A549 (cell line): Measurements from ENCODE around the gene RAB27A. TPM values are rescaled to one million over a fixed set of nuclear protein-coding genes. Genes with fewer than 3 reads are reported as not detected.

Source experiments
- ATAC-seq, 2 experiments: fragments of 200-7000 bp in 1 of 2; fragments of >200 bp in 1 of 2; cut with Nextera tagmentation in 1 of 2; cut with Tn5 transposase in 1 of 2; 3 replicates each; pipeline versions ENCODE4 v1.8.0 to v1.9.1; 2018 to 2020; ENCODE audit warnings: mild to moderate bottlenecking in 1 of 2, moderate library complexity in 1 of 2
- CTCF ChIA-PET: fragments of 300-600 bp; sonication (Branson Sonifier 250); formaldehyde crosslinking; extraction: SDS; loops from one replicate; lab custom pipeline; 2021; ENCODE audit warnings: antibody characterized with exemption, inconsistent platforms; lab: Yijun Ruan, JAX
- POLR2A ChIA-PET: fragments of 350-600 bp; formaldehyde crosslinking; extraction: SDS; loops from one replicate; lab custom pipeline; 2021; ENCODE audit warnings: antibody characterized with exemption, inconsistent platforms; lab: Yijun Ruan, JAX
- DNase-seq, 2 experiments: peaks; one replicate each; pipeline versions ENCODE4 v3.0.0 to v3.0.0-alpha.2; 2011 to 2016; ENCODE audit warnings: low read depth in 1 of 2, low spot score in 1 of 2
- FAIRE-seq: peaks from 2 replicates; lab custom pipeline; 2011; peaks lifted over from hg19 to GRCh38; lab: Jason Lieb, UNC
- H3K27ac ChIP-seq, 2 experiments: fragments of >200 bp; sonication (Bioruptor Twin); formaldehyde crosslinking; 3 replicates each; pipeline ENCODE4 v1.5.1; 2016 to 2017
- H3K4me1 ChIP-seq: fragments of >200 bp; sonication (Bioruptor Twin); formaldehyde crosslinking; 3 replicates; pipeline ENCODE4 v1.6.1; 2016
- H3K4me2 ChIP-seq: fragments of >200 bp; sonication (Bioruptor Twin); formaldehyde crosslinking; 3 replicates; pipeline ENCODE4 v1.6.1; 2016
- H3K4me3 ChIP-seq: fragments of >200 bp; sonication (Bioruptor Twin); formaldehyde crosslinking; 3 replicates; pipeline ENCODE4 v1.5.1; 2016
- H3K9me3 ChIP-seq: fragments of >200 bp; sonication (Bioruptor Twin); formaldehyde crosslinking; 3 replicates; pipeline ENCODE4 v1.6.1; 2016
- BCL3 ChIP-seq: fragments of >200 bp; sonication (Bioruptor Twin); formaldehyde crosslinking; IDR thresholded peaks from 3 replicates; pipeline ENCODE4 v1.6.1; 2016
- CBX2 ChIP-seq: fragments of 200-600 bp; sonication (generic); IDR thresholded peaks from 2 replicates; pipeline ENCODE4 v1.6.1; 2016; ENCODE audit warnings: low read depth, mild to moderate bottlenecking, borderline replicate concordance
- E2F6 ChIP-seq: IDR thresholded peaks from 2 replicates; pipeline ENCODE4 v1.6.1; 2012; ENCODE audit warnings: low read depth, borderline replicate concordance
- EHF ChIP-seq: fragments of 250-450 bp; sonication (Bioruptor Pico); IDR thresholded peaks from 2 replicates; pipeline ENCODE4 v1.5.0; 2020; ENCODE audit warnings: mild to moderate bottlenecking
- ESRRA ChIP-seq: fragments of 150-350 bp; IDR thresholded peaks from 2 replicates; pipeline ENCODE4 v1.6.1; 2014; ENCODE audit warnings: mild to moderate bottlenecking, low read length, borderline replicate concordance
- FOSB ChIP-seq: fragments of 250-450 bp; sonication (Bioruptor Pico); IDR thresholded peaks from 2 replicates; pipeline ENCODE4 v1.5.0; 2020; ENCODE audit warnings: mild to moderate bottlenecking, moderate library complexity
- FOSL2 ChIP-seq, 2 experiments: fragments of 450-650 bp in 1 of 2; fragments of >200 bp in 1 of 2; sonication (Bioruptor Twin) in 1 of 2; formaldehyde crosslinking; IDR thresholded peaks; 2 replicates each; pipeline versions ENCODE4 v1.5.0 to v1.6.1; 2016 to 2020; ENCODE audit warnings: mild to moderate bottlenecking in 1 of 2, moderate library complexity in 1 of 2
- FOXS1 ChIP-seq: fragments of 250-450 bp; sonication (Bioruptor Pico); IDR thresholded peaks from 2 replicates; pipeline ENCODE4 v1.5.0; 2020; ENCODE audit warnings: mild to moderate bottlenecking, moderate library complexity
- GATA3 ChIP-seq: IDR thresholded peaks from 2 replicates; pipeline ENCODE4 v1.6.1; 2012; ENCODE audit warnings: borderline replicate concordance
- JUN ChIP-seq, 2 experiments: fragments of >200 bp; sonication (Bioruptor Twin); formaldehyde crosslinking; IDR thresholded peaks; 2 replicates in 1 of 2; 3 replicates in 1 of 2; pipeline ENCODE4 v1.6.1; 2016 to 2017
- JUNB ChIP-seq: fragments of >200 bp; sonication (Bioruptor Twin); formaldehyde crosslinking; IDR thresholded peaks from 2 replicates; pipeline ENCODE4 v1.6.1; 2016
- KDM5A ChIP-seq: fragments of 200-600 bp; sonication (generic); IDR thresholded peaks from 2 replicates; pipeline ENCODE4 v1.6.1; 2016; ENCODE audit warnings: antibody characterized with exemption, mild to moderate bottlenecking
- MAFK ChIP-seq: fragments of 450-650 bp; IDR thresholded peaks from 2 replicates; pipeline ENCODE4 v1.6.1; 2014; ENCODE audit not compliant: partially characterized antibody
- MAZ ChIP-seq: fragments of 150-350 bp; IDR thresholded peaks from 2 replicates; pipeline ENCODE4 v1.6.1; 2014; ENCODE audit warnings: antibody characterized with exemption, low read depth, low read length, borderline replicate concordance
- NPAS2 ChIP-seq: fragments of 250-450 bp; sonication (Bioruptor Pico); IDR thresholded peaks from 2 replicates; pipeline ENCODE4 v1.8.0; 2022; ENCODE audit warnings: mild to moderate bottlenecking, moderate library complexity, borderline replicate concordance
- POLR2A ChIP-seq: IDR thresholded peaks from 2 replicates; pipeline ENCODE4 v1.6.1; 2012; ENCODE audit warnings: mild to moderate bottlenecking, low read length
- RARB ChIP-seq: fragments of 250-450 bp; sonication (Bioruptor Pico); IDR thresholded peaks from 2 replicates; pipeline ENCODE4 v1.8.0; 2021; ENCODE audit warnings: mild to moderate bottlenecking, moderate library complexity
- RNF2 ChIP-seq: fragments of 200-600 bp; sonication (generic); IDR thresholded peaks from 2 replicates; pipeline ENCODE4 v1.6.1; 2016; ENCODE audit warnings: low read depth, mild to moderate bottlenecking, antibody characterized with exemption, moderate library complexity, borderline replicate concordance
- SREBF2 ChIP-seq: fragments of 450-650 bp; IDR thresholded peaks from 2 replicates; pipeline ENCODE4 v1.6.1; 2014; ENCODE audit warnings: mild to moderate bottlenecking, moderate library complexity
- TFCP2L1 ChIP-seq: fragments of 250-450 bp; sonication (Bioruptor Pico); IDR thresholded peaks from 2 replicates; pipeline ENCODE4 v1.5.0; 2021; ENCODE audit warnings: mild to moderate bottlenecking
- TP53 ChIP-seq: fragments of 250-450 bp; sonication (Bioruptor Pico); IDR thresholded peaks from 2 replicates; pipeline ENCODE4 v1.5.0; 2021; ENCODE audit warnings: mild to moderate bottlenecking, moderate library complexity
- ZFP36 ChIP-seq: fragments of 450-650 bp; IDR thresholded peaks from 2 replicates; pipeline ENCODE4 v1.6.1; 2014; ENCODE audit warnings: borderline replicate concordance; ENCODE audit not compliant: partially characterized antibody
- ZNF302 ChIP-seq: fragments of 250-450 bp; sonication (Bioruptor Pico); IDR thresholded peaks from 2 replicates; pipeline ENCODE4 v1.9.0; 2021; ENCODE audit warnings: inconsistent platforms, mild to moderate bottlenecking, moderate library complexity
- ZSCAN20 ChIP-seq: fragments of 250-450 bp; sonication (Bioruptor Pico); IDR thresholded peaks from 2 replicates; pipeline ENCODE4 v1.8.0; 2022; ENCODE audit warnings: mild to moderate bottlenecking, moderate library complexity
- WGBS: methylation state at CpG from one replicate; pipeline ENCODE4 v1.1.6; 2017; ENCODE audit errors: missing lambda C conversion rate; 5-methylcytosine and 5-hydroxymethylcytosine counted together
- polyA plus RNA-seq, 4 experiments: library from polyadenylated mRNA; depleted of rRNA in 3 of 4; stranded (reverse); fragments of >200 nt; fragmentation: RNase III in 1 of 4; extraction: RNeasy Plus Mini Kit Qiagen cat#74134 plus additional on column Dnase treatment in 1 of 4; gene quantifications; 2 replicates in 3 of 4; 3 replicates in 1 of 4; pipeline ENCODE4 v1.2.3, GENCODE V29; 2011 to 2017
- TF ChIP-seq, protein P1 (sequence below): IDR thresholded peaks from 2 replicates; pipeline ENCODE4 v1.6.1; 2012
- TF ChIP-seq, protein P2 (sequence below): fragments of 250-450 bp; sonication (Bioruptor Pico); IDR thresholded peaks from 2 replicates; pipeline ENCODE4 v1.5.0; 2020; ENCODE audit warnings: low read depth, mild to moderate bottlenecking, moderate library complexity
- TF ChIP-seq, protein P3 (sequence below): fragments of 450-650 bp; IDR thresholded peaks from 2 replicates; pipeline ENCODE4 v1.6.1; 2014; ENCODE audit warnings: antibody characterized with exemption
- TF ChIP-seq, protein P4 (sequence below): fragments of >200 bp; sonication (Bioruptor Twin); formaldehyde crosslinking; IDR thresholded peaks from 3 replicates; pipeline ENCODE4 v1.5.1; 2016
- TF ChIP-seq, protein P5 (sequence below): fragments of 150-350 bp; IDR thresholded peaks from 2 replicates; pipeline ENCODE4 v1.6.1; 2014; ENCODE audit warnings: low read depth, mild to moderate bottlenecking, low read length

Gene RAB27A
- polyA plus RNA-seq, 2 of the 4 experiments (the other 2 are of a cell fraction), result 8.1 to 17.0 TPM

GRCh38 chr15:55270291-55270690 is 19.3 kb downstream of the RAB27A start:
- no peak for TF ChIP-seq FOXS1 (CRISPR knock-in tag)
- TF ChIP-seq MAFK, result no peak
- no peak for TF ChIP-seq NPAS2 (CRISPR knock-in tag)
- TF ChIP-seq, protein P1, sequence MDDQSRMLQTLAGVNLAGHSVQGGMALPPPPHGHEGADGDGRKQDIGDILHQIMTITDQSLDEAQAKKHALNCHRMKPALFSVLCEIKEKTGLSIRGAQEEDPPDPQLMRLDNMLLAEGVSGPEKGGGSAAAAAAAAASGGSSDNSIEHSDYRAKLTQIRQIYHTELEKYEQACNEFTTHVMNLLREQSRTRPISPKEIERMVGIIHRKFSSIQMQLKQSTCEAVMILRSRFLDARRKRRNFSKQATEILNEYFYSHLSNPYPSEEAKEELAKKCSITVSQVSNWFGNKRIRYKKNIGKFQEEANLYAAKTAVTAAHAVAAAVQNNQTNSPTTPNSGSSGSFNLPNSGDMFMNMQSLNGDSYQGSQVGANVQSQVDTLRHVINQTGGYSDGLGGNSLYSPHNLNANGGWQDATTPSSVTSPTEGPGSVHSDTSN, result no peak
- TF ChIP-seq, protein P2, sequence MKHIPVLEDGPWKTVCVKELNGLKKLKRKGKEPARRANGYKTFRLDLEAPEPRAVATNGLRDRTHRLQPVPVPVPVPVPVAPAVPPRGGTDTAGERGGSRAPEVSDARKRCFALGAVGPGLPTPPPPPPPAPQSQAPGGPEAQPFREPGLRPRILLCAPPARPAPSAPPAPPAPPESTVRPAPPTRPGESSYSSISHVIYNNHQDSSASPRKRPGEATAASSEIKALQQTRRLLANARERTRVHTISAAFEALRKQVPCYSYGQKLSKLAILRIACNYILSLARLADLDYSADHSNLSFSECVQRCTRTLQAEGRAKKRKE (CRISPR knock-in tag), result no peak
- no peak for TF ChIP-seq BCL3
- no peak for TF ChIP-seq POLR2A
- no peak for TF ChIP-seq ESRRA
- no peak for TF ChIP-seq RARB (CRISPR knock-in tag)
- TF ChIP-seq CBX2, result no peak
- TF ChIP-seq, protein P3, sequence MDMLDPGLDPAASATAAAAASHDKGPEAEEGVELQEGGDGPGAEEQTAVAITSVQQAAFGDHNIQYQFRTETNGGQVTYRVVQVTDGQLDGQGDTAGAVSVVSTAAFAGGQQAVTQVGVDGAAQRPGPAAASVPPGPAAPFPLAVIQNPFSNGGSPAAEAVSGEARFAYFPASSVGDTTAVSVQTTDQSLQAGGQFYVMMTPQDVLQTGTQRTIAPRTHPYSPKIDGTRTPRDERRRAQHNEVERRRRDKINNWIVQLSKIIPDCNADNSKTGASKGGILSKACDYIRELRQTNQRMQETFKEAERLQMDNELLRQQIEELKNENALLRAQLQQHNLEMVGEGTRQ, result no peak
- no peak for TF ChIP-seq ZSCAN20
- no peak for TF ChIP-seq ZNF302 (CRISPR knock-in tag)
- TF ChIP-seq, protein P4, sequence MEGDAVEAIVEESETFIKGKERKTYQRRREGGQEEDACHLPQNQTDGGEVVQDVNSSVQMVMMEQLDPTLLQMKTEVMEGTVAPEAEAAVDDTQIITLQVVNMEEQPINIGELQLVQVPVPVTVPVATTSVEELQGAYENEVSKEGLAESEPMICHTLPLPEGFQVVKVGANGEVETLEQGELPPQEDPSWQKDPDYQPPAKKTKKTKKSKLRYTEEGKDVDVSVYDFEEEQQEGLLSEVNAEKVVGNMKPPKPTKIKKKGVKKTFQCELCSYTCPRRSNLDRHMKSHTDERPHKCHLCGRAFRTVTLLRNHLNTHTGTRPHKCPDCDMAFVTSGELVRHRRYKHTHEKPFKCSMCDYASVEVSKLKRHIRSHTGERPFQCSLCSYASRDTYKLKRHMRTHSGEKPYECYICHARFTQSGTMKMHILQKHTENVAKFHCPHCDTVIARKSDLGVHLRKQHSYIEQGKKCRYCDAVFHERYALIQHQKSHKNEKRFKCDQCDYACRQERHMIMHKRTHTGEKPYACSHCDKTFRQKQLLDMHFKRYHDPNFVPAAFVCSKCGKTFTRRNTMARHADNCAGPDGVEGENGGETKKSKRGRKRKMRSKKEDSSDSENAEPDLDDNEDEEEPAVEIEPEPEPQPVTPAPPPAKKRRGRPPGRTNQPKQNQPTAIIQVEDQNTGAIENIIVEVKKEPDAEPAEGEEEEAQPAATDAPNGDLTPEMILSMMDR, result no peak
- TF ChIP-seq TFCP2L1 (CRISPR knock-in tag), result no peak
- TF ChIP-seq ZFP36, result no peak
- no peak for TF ChIP-seq FOSL2 (IDR thresholded peaks at IDR 0.05)
- no peak for TF ChIP-seq FOSL2 (CRISPR knock-in tag; IDR thresholded peaks at IDR 0.05)
- no peak for TF ChIP-seq FOSB (CRISPR knock-in tag)
- TF ChIP-seq TP53 (CRISPR knock-in tag), result no peak
- TF ChIP-seq JUNB, result no peak
- no peak for ATAC-seq
- CTCF ChIA-PET, result interaction anchor here (1.5 kb wide), 1 partner anchor 39 kb away, joined by 4 read pairs; no protein-coding TSS in a partner anchor

GRCh38 chr15:55268176-55268695 is 21.4 kb downstream of the RAB27A start:
- no peak for DNase-seq
- 52% methylated on average over 2 of the region's 2 CpGs for WGBS
- H3K27ac ChIP-seq, result no peak overlapping the region
- H3K9me3 ChIP-seq, result no peaks in the 10 kb centered on the region
- H3K4me1 ChIP-seq, result no peaks in the 10 kb centered on the region
- no peak for FAIRE-seq
- ChIA-PET POLR2A (no interaction called here), CTCF (interaction anchor here (1.4 to 2.6 kb wide), 3 partner anchors 15 to 51 kb away, joined by 5 to 7 read pairs (median 7); no protein-coding TSS in a partner anchor)
- no peak overlapping the region for H3K4me3 ChIP-seq
- no peak for ATAC-seq
- no peak overlapping the region for H3K4me2 ChIP-seq
- TF ChIP-seq MAZ (no peak), ZFP36 (no peak), JUNB (no peak), SREBF2 (no peak), CBX2 (no peak), EHF (CRISPR knock-in tag) (no peak), RNF2 (no peak), BCL3 (no peak), GATA3 (no peak), E2F6 (no peak), KDM5A (no peak), JUN (IDR thresholded peaks at IDR 0.05) (no peak)
- TF ChIP-seq, protein P5, sequence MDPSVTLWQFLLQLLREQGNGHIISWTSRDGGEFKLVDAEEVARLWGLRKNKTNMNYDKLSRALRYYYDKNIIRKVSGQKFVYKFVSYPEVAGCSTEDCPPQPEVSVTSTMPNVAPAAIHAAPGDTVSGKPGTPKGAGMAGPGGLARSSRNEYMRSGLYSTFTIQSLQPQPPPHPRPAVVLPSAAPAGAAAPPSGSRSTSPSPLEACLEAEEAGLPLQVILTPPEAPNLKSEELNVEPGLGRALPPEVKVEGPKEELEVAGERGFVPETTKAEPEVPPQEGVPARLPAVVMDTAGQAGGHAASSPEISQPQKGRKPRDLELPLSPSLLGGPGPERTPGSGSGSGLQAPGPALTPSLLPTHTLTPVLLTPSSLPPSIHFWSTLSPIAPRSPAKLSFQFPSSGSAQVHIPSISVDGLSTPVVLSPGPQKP, result no peak

More at GRCh38 chr15:55270291-55270690, 19.3 kb downstream of the RAB27A start:
- H3K4me3 ChIP-seq, result no peak overlapping the region
- POLR2A ChIA-PET, result no interaction called here
- FAIRE-seq (no peak), DNase-seq (no peak)
- H3K4me1 ChIP-seq, result no peaks in the 10 kb centered on the region
- no peak overlapping the region for H3K27ac ChIP-seq
- H3K9me3 ChIP-seq, result no peaks in the 10 kb centered on the region
- no peak overlapping the region for H3K4me2 ChIP-seq
- 91% methylated on average over 6 of the region's 6 CpGs for WGBS
